Endothelial cell (in vitro differentiated cells): ENCODE data around the gene ABLIM1. TPM values are rescaled to one million over a fixed set of nuclear protein-coding genes. Genes with fewer than 3 reads are reported as not detected.

Source experiments
- DNase-seq: peaks from one replicate; pipeline ENCODE4 v3.0.0; 2021; ENCODE audit warnings: low spot score
- H3K27ac Mint-ChIP-seq: one replicate; pipeline ENCODE4 v1.8.0; 2021; ENCODE audit warnings: mixed read lengths, inconsistent platforms; ENCODE audit not compliant: unreplicated experiment
- H3K27me3 Mint-ChIP-seq: one replicate; pipeline ENCODE4 v1.8.0; 2021; ENCODE audit warnings: mild to moderate bottlenecking, moderate library complexity, mixed read lengths, inconsistent platforms; ENCODE audit not compliant: unreplicated experiment
- H3K36me3 Mint-ChIP-seq: one replicate; pipeline ENCODE4 v1.8.0; 2021; ENCODE audit warnings: mild to moderate bottlenecking, low read depth, mixed read lengths, inconsistent platforms; ENCODE audit not compliant: unreplicated experiment
- H3K4me1 Mint-ChIP-seq: one replicate; pipeline ENCODE4 v1.8.0; 2021; ENCODE audit warnings: mild to moderate bottlenecking, mixed read lengths, inconsistent platforms; ENCODE audit not compliant: unreplicated experiment
- H3K4me3 Mint-ChIP-seq: one replicate; pipeline ENCODE4 v1.8.0; 2021; ENCODE audit warnings: mild to moderate bottlenecking, mixed read lengths, inconsistent platforms; ENCODE audit not compliant: unreplicated experiment
- H3K9me3 Mint-ChIP-seq: one replicate; pipeline ENCODE4 v1.8.0; 2021; ENCODE audit warnings: mixed read lengths, inconsistent platforms; ENCODE audit not compliant: unreplicated experiment
- CTCF ChIP-seq: fragments of 200-600 bp; sonication (generic); IDR thresholded peaks from one replicate; pipeline ENCODE4 v1.5.0; 2021; ENCODE audit warnings: antibody characterized with exemption; ENCODE audit not compliant: unreplicated experiment
- total RNA-seq: library from RNA; stranded (reverse); fragmentation: NEBNext Ultra II Directional; extraction: Animal tissue kit (Norgen Biotek cat#: 25700); gene quantifications from one replicate; pipeline ENCODE4 v1.2.1, GENCODE V29; 2021; ENCODE audit not compliant: unreplicated experiment

Gene ABLIM1
- total RNA-seq, 1 donor from 2014 or later = 55.9 TPM

- no peaks in the 10 kb centered on the region for H3K4me1 Mint-ChIP-seq
- no peak overlapping the region for H3K4me3 Mint-ChIP-seq
- TF ChIP-seq CTCF = no peak
- H3K27me3 Mint-ChIP-seq = peaks cover 3% of the 10 kb centered on the region
- no peaks in the 10 kb centered on the region for H3K9me3 Mint-ChIP-seq
- H3K36me3 Mint-ChIP-seq = no peaks in the 10 kb centered on the region
- H3K27ac Mint-ChIP-seq = no peak overlapping the region
- no peak for DNase-seq
Observed at GRCh38 chr10:114385557-114385956, 272.5 kb downstream of the ABLIM1 start.

- DNase-seq = no peak
- H3K4me3 Mint-ChIP-seq = no peak overlapping the region
- no peaks in the 10 kb centered on the region for H3K9me3 Mint-ChIP-seq
- H3K4me1 Mint-ChIP-seq = no peaks in the 10 kb centered on the region
- H3K36me3 Mint-ChIP-seq = no peaks in the 10 kb centered on the region
- peaks cover 3% of the 10 kb centered on the region for H3K27me3 Mint-ChIP-seq
- H3K27ac Mint-ChIP-seq = no peak overlapping the region
- no peak for TF ChIP-seq CTCF
Observed at GRCh38 chr10:114384601-114385000, 273.5 kb downstream of the ABLIM1 start.

GRCh38 chr10:114384181-114384580 lies 273.9 kb downstream of the ABLIM1 start:
- H3K9me3 Mint-ChIP-seq = no peaks in the 10 kb centered on the region
- H3K36me3 Mint-ChIP-seq = no peaks in the 10 kb centered on the region
- H3K4me3 Mint-ChIP-seq = no peak overlapping the region

More at GRCh38 chr10:114384181-114384580, 273.9 kb downstream of the ABLIM1 start:
- TF ChIP-seq CTCF = no peak
- Mint-ChIP-seq H3K27me3 (peaks cover 3% of the 10 kb centered on the region), H3K4me1 (no peaks in the 10 kb centered on the region), H3K27ac (no peak overlapping the region)
- no peak for DNase-seq

Other genes with a start within 250 kb of the ABLIM1 start
- 50.1 TPM for gene FHIP2A, start 163.5 kb upstream of the ABLIM1 start, total RNA-seq